Activated naive CD4-positive, alpha-beta T cell treated with anti-CD3 and anti-CD28 coated beads, Interleukin-2, amount 50 U/mL, for 24 hours (primary cell): ENCODE measurements around the gene HMGXB4.

Source experiments
- H3K27ac Mint-ChIP-seq: one replicate; pipeline ENCODE4 v1.8.0; 2021; ENCODE audit warnings: mild to moderate bottlenecking, mixed read lengths
- H3K27me3 Mint-ChIP-seq: one replicate; pipeline ENCODE4 v1.8.0; 2021; ENCODE audit warnings: mixed read lengths
- H3K36me3 Mint-ChIP-seq: one replicate; pipeline ENCODE4 v1.8.0; 2021; ENCODE audit warnings: mixed read lengths
- H3K4me1 Mint-ChIP-seq: one replicate; pipeline ENCODE4 v1.8.0; 2021; ENCODE audit warnings: mixed read lengths
- H3K4me3 Mint-ChIP-seq: one replicate; pipeline ENCODE4 v1.8.0; 2021; ENCODE audit warnings: mild to moderate bottlenecking, mixed read lengths
- H3K9me3 Mint-ChIP-seq: one replicate; pipeline ENCODE4 v1.8.0; 2021; ENCODE audit warnings: mixed read lengths

The HMGXB4 gene

GRCh38 chr22:35313311-35314121, 56.2 kb downstream of the HMGXB4 start:
- Mint-ChIP-seq H3K4me3 (no peak overlapping the region), H3K4me1 (peaks cover 64% of the 10 kb centered on the region), H3K36me3 (no peaks in the 10 kb centered on the region), H3K27ac (no peak overlapping the region), H3K27me3 (no peaks in the 10 kb centered on the region), H3K9me3 (no peaks in the 10 kb centered on the region)

DNA sequence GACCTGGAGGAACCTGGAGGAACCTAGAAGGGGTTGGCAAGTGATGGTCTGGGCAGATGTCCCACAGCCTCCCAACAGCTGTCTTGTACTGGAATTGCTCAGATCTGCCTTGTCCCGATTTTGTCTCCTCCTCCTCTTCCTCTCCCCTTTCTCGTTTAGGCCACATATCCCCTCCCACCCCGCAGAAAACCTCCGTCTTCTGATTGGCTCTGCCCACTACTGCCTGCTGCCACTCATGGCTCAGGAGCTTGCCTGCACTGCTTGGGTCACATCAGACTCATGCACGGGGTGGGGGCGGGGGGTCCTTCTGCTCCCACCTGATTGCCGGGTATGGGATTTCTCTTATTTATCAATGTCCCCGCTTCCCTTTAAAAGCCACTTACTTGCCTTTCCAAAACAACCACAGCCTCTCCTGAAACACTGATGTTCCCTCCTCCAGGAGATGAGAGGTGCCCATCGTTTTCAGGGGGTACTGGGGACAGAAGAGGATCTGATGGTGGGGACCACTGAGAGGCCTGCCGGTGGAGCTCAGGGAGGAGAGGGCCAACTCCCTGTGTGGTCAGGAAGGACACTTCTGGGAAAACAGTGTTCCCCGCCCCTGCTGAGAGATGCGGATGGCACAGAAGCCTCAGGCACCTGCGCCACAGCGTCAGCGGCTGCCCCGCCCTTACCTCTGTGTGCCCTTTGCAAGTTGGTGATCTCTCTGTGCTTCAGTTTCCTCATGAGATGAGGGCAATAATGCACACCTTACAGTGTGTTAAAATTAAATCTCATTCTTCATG, 57.1 kb downstream of the HMGXB4 start:
- Mint-ChIP-seq H3K4me1 (peaks cover 56% of the 10 kb centered on the region), H3K36me3 (no peaks in the 10 kb centered on the region), H3K4me3 (no peak overlapping the region), H3K27ac (peak overlapping the region; percentile 65), H3K27me3 (no peaks in the 10 kb centered on the region), H3K9me3 (no peaks in the 10 kb centered on the region)

DNA sequence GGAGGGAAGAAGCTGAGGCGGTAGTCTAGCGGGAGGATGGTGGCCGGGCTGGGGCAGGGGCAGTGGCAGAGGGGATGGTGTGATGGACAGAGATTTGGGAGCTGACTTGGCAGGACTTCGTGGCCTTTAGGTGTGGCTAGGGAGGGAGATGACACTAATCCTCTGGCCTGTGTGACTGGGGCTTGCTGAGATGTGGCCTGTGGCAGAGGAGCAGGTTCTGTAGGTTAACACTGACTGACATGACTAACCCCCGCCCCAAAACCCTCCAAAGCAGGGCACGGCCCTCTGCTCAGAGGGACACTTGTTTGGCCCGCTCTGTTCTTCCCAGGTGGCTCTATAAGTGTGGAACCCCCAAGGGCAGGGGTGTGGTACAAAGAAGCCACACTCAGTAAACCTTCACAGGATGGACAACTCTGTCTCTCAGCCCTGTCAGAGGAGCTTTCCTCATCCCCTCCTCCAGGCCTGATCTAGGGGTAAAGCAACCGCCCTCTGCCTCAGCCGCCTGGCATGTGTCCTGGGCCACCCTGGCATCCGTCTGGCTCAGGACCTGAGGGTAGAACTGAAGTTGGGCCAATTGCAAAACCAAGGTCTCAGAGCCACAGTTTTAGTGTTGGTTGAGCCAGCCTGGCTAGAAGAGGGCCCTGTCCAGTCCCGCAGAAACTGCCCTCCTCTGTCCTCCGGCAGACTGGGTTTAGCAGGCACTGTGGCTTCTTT, 58.0 kb downstream of the HMGXB4 start:
- Mint-ChIP-seq H3K27ac (no peak overlapping the region), H3K4me1 (peaks cover 46% of the 10 kb centered on the region)

GRCh38 chr22:35315855-35316745, 58.8 kb downstream of the HMGXB4 start:
- no peaks in the 10 kb centered on the region for H3K36me3 Mint-ChIP-seq

More for the DNA sequence above, 58.0 kb downstream of the HMGXB4 start:
- Mint-ChIP-seq H3K36me3 (no peaks in the 10 kb centered on the region), H3K4me3 (no peak overlapping the region), H3K27me3 (no peaks in the 10 kb centered on the region), H3K9me3 (no peaks in the 10 kb centered on the region)

GRCh38 chr22:35316751-35317150, 59.5 kb downstream of the HMGXB4 start:
- no peak overlapping the region for H3K27ac Mint-ChIP-seq
- H3K4me3 Mint-ChIP-seq = no peak overlapping the region
- no peaks in the 10 kb centered on the region for H3K9me3 Mint-ChIP-seq
- no peaks in the 10 kb centered on the region for H3K27me3 Mint-ChIP-seq
- peaks cover 2% of the 10 kb centered on the region for H3K36me3 Mint-ChIP-seq
- peaks cover 32% of the 10 kb centered on the region for H3K4me1 Mint-ChIP-seq

More at GRCh38 chr22:35315855-35316745, 58.8 kb downstream of the HMGXB4 start:
- no peak overlapping the region for H3K4me3 Mint-ChIP-seq
- no peak overlapping the region for H3K27ac Mint-ChIP-seq
- peaks cover 38% of the 10 kb centered on the region for H3K4me1 Mint-ChIP-seq
- no peaks in the 10 kb centered on the region for H3K27me3 Mint-ChIP-seq
- no peaks in the 10 kb centered on the region for H3K9me3 Mint-ChIP-seq

DNA sequence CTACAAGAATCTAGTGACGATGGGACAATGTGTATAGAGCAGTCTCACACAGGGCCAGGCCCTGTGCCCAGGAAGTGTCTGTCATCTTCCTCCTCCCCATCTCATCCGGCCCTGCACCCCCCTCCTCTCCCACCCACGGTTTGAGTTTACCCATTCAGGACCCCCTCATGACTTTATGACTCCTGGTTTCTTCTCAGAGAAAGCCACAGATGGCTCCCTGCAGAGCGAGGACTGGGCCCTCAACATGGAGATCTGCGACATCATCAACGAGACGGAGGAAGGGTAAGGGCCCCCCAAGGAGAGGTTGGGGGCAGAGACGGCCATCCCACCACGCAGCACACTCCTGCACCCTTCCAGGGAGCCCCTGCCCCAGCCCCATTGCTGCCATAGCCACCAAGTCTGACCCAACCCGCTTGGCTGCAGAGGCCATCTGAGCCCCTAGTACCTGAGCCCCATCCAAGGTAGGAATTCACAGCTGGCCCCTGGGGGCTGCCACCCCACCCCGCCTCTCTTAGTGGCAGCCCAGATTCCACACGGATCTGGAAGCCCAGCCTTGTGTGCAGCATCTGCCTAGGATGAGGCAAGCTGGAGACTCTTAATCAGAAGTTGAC, 60.5 kb downstream of the HMGXB4 start:
- Mint-ChIP-seq H3K9me3 (no peaks in the 10 kb centered on the region), H3K36me3 (peaks cover 3% of the 10 kb centered on the region), H3K27me3 (no peaks in the 10 kb centered on the region), H3K4me1 (peaks cover 24% of the 10 kb centered on the region), H3K4me3 (no peak overlapping the region), H3K27ac (no peak overlapping the region)

DNA sequence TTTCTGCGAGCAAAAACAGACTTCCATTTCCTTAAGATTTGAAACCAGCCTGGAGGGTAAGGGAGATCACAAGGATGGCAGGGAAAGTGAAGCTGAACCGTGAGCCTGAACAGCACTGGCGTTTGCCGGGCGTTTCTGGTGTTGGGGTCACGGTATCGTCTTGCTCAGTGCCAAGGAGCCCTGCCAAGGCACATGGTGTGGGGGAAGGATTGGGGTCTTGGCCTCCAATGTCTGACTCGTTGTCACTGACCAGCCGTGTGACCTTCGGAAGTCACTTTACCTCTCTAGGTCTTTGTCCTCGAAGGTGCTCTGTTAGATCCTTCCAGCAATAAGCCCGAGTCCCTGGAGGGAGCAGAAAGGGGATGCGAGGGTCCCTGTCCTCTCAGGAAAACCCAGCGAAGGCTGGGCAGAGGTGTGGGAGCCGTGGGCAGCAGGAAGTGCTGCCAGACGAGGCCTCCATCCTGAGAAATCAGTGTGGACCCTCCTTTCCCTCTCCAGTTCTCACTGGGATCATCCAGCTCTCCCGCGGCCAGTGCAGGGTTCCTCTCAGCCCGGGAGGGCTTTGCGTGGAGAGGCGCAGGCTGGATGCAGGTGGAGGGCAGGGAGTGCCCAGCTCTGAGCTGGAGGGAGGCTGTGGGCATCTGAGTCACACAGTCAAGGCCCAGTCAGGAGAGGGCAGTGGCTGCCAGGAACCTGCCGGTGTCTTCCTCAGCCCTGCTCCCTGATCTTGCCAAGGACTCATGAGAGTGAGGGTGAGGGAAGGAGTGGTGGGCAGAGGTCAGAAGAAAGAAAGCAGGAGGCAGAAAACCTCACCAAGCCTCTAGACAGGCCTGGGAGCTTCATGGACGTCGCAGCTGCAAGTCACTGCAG, 61.3 kb downstream of the HMGXB4 start:
- Mint-ChIP-seq H3K9me3 (no peaks in the 10 kb centered on the region), H3K36me3 (peaks cover 3% of the 10 kb centered on the region), H3K4me3 (no peak overlapping the region), H3K4me1 (peaks cover 18% of the 10 kb centered on the region), H3K27ac (no peak overlapping the region), H3K27me3 (no peaks in the 10 kb centered on the region)

DNA sequence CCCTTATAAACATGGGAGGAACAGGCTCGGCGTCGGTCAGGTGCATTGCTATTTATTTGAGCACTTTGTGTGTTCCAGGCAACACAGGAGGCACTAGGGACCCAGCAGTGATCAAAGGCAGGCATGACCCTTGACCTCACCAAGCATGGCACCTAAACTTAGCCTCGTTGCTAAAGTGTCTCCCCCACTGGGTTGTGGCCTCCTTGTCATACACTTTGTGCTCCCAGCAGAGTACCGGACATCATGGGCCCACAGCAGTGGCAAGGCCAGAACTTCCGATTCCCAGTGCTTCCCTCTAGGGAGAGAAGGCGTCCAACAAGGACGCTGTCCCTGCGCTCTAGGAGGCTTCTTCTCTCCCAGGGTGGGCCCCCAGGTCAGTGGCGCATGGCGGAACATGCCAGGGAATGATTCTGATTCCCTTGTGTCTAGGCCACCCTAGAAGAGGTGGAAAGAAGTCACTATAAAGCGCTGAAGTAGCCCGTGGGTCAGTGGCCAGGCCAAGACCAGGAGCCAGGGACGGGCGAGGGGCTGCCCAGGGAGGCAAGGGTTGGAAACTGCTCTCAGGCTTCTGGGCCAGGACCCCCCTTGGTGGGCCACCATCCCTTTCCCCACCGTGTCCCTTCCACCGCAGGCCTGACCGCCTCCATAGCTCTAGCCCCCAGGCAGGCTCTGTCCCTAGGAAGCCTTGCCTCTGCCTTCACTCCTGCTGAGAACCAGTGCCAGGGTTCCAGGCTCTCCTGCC, 62.1 kb downstream of the HMGXB4 start:
- no peaks in the 10 kb centered on the region for H3K27me3 Mint-ChIP-seq
- no peak overlapping the region for H3K4me3 Mint-ChIP-seq
- no peak overlapping the region for H3K27ac Mint-ChIP-seq
- peaks cover 12% of the 10 kb centered on the region for H3K4me1 Mint-ChIP-seq
- no peaks in the 10 kb centered on the region for H3K9me3 Mint-ChIP-seq
- peaks cover 5% of the 10 kb centered on the region for H3K36me3 Mint-ChIP-seq

DNA sequence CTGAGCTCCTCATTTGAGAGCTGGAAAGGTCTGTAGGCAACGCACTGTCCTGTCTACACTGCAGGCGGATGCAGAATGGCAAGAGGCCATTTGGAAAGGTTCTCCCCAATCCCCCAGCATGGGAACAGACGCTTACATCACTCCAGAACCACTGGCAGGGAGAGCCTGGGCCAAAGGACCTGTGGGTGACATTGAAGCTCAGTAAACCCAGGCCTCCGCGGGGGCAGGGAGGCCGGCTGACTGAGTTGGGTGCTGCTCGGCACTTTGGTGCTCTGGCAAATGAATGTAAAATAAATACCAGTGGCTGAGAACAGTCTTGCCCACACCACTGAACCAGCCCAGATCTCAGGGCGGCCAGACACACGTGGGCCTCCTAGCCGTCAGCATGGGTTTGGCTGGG, 64.8 kb downstream of the HMGXB4 start:
- H3K27me3 Mint-ChIP-seq = no peaks in the 10 kb centered on the region
- peaks cover 7% of the 10 kb centered on the region for H3K36me3 Mint-ChIP-seq

GRCh38 chr22:35322893-35323292, 65.6 kb downstream of the HMGXB4 start:
- Mint-ChIP-seq H3K4me1 (peaks cover under 1% of the 10 kb centered on the region), H3K27ac (no peak overlapping the region), H3K27me3 (no peaks in the 10 kb centered on the region), H3K4me3 (no peak overlapping the region), H3K9me3 (no peaks in the 10 kb centered on the region), H3K36me3 (peaks cover 7% of the 10 kb centered on the region)

More for the DNA sequence above, 64.8 kb downstream of the HMGXB4 start:
- H3K4me1 Mint-ChIP-seq = no peaks in the 10 kb centered on the region
- no peaks in the 10 kb centered on the region for H3K9me3 Mint-ChIP-seq
- H3K4me3 Mint-ChIP-seq = no peak overlapping the region
- no peak overlapping the region for H3K27ac Mint-ChIP-seq

DNA sequence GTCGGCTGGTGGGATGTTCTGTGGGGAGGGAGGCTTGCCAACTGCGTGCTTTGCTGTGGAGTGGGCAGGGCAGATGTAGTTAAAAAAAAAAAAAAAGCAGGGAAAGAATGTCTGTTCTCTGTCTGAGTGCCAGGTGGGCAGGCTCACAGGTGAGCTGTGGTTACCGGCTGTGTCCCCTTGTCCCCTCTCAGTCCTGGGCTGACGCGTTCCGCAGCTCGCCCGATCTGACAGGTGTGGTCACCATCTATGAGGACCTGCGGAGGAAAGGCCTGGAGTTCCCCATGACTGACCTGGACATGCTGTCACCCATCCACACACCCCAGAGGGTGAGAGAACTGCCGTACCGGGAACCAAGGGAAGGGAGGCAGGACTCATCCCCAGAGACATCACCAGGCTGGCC, 66.0 kb downstream of the HMGXB4 start:
- Mint-ChIP-seq H3K9me3 (no peaks in the 10 kb centered on the region), H3K27ac (no peak overlapping the region), H3K27me3 (no peaks in the 10 kb centered on the region), H3K36me3 (peaks cover 7% of the 10 kb centered on the region), H3K4me1 (peaks cover 5% of the 10 kb centered on the region), H3K4me3 (no peak overlapping the region)

GRCh38 chr22:35324067-35324466, 66.8 kb downstream of the HMGXB4 start:
- no peaks in the 10 kb centered on the region for H3K9me3 Mint-ChIP-seq
- no peaks in the 10 kb centered on the region for H3K27me3 Mint-ChIP-seq
- H3K4me3 Mint-ChIP-seq = no peak overlapping the region
- H3K36me3 Mint-ChIP-seq = peaks cover 7% of the 10 kb centered on the region
- peaks cover 8% of the 10 kb centered on the region for H3K4me1 Mint-ChIP-seq
- H3K27ac Mint-ChIP-seq = no peak overlapping the region

- Mint-ChIP-seq H3K4me3 (no peak overlapping the region), H3K27me3 (no peaks in the 10 kb centered on the region), H3K36me3 (peaks cover 7% of the 10 kb centered on the region), H3K4me1 (peaks cover 13% of the 10 kb centered on the region), H3K27ac (no peak overlapping the region), H3K9me3 (no peaks in the 10 kb centered on the region)
Observed at GRCh38 chr22:35324762-35325161, 67.5 kb downstream of the HMGXB4 start.
